ENCODE measurements around the gene C4A. TPM values are rescaled to one million over a fixed set of nuclear protein-coding genes. Genes with fewer than 3 reads are reported as not detected.
"Not testable (repeated sequence)": the region's sequence is repeated elsewhere in the genome, so short reads cannot be mapped to it uniquely, and the experiment has no call there.

Gene C4A
- total and polyA plus RNA-seq, 4 donors = 47.5 to 107 (median 62.1) TPM

DNA sequence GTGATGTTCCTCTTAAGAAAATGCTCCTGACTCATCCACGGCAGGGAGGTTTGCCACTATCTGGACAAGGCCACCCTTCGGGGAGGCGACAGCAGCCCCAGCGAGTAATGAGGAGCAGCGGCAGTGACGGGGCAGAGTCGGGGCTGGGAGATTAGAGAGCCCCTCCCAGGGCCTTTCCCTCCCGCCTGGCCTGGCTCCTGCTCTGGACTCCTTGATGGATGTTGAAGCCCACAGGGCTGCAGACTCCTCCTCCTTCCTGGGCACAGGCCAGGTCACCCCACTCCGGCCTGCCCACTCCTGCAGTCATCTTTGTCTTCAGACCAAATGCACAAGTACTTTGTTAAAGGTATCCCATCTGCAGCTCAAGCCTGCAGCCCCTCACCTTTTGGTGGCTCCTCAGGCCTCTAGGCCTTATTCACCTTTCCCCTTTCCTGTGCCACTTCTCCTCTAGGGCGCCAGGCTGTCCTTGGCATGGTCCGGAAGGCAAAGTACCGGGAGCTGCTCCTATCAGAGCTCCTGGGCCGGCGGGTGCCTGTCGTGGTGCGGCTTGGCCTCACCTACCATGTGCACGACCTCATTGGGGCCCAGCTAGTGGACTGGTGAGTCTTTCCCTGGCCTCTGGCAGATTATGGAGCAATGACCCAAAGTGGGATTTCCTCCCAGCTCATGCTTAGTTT is 31.2 kb downstream of the C4A start:
- not testable (repeated sequence) for H3K27me3 ChIP-seq (ENCODE audit: control insufficient read depth, insufficient read depth, low read length); H3K4me3 ChIP-seq (ENCODE audit: low read depth, low read length); H3K36me3 ChIP-seq (ENCODE audit: control insufficient read depth, insufficient read depth, low read length); H3K27ac ChIP-seq (ENCODE audit: low read depth, low read length); H3K9me3 ChIP-seq (ENCODE audit: control insufficient read depth, insufficient read depth, low read length); DNase-seq (ENCODE audit: low read depth in 4 of 6, low spot score in 6 of 6); H3K4me1 ChIP-seq (ENCODE audit: control insufficient read depth, insufficient read depth, low read length)
- WGBS (ENCODE audit: insufficient coverage) = 53% methylated on average over 6 of the region's 17 CpGs

DNA sequence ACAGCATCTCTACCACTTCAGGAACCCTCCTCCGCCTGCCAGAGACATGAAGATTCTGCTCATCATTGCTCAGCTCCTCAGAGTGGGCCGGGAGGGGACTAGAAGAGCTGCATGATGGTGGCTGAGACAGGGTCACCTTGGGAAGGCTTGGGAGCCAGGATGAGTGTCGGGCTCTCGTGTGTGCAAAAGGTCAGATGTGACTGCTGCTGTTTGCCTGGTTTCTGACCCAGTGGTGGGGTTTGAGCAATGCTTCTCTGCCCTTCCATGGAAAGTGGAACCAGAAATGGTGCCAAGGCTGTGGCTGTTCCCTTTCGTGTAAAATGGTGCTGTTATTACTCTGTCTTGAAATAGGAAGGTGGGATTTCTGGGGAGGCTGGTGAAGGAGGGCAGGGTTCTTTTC is 31.9 kb downstream of the C4A start:
- not testable (repeated sequence) for H3K4me1 ChIP-seq (ENCODE audit: control insufficient read depth, insufficient read depth, low read length); DNase-seq (ENCODE audit: low read depth in 4 of 6, low spot score in 6 of 6); H3K9me3 ChIP-seq (ENCODE audit: control insufficient read depth, insufficient read depth, low read length); H3K4me3 ChIP-seq (ENCODE audit: low read depth, low read length); H3K27ac ChIP-seq (ENCODE audit: low read depth, low read length); H3K36me3 ChIP-seq (ENCODE audit: control insufficient read depth, insufficient read depth, low read length); H3K27me3 ChIP-seq (ENCODE audit: control insufficient read depth, insufficient read depth, low read length)
- WGBS (ENCODE audit: insufficient coverage) = no CpG with 5 or more reads among the region's 5 CpGs

DNA sequence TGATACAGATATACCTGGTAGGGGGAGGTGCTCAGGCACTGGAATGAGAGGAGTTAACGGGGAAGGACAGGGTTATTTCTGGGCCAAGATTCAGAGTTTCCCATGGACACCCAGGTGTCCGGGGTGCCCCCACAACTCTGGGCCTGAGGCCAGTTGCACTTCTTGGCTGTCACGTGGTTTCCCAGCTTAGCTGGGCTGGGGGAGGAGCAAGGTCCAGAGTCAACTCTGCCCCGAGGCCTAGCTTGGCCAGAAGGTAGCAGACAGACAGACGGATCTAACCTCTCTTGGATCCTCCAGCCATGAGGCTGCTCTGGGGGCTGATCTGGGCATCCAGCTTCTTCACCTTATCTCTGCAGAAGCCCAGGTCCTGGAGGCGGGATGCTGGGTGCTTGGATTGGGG is 32.7 kb downstream of the C4A start, which contains the start of gene C4B:
TSS of gene C4B (plus strand) at position 249 of the 400 bp plus-strand sequence. CDS start at position 300, 51 bp downstream.
- not testable (repeated sequence) for H3K36me3 ChIP-seq (ENCODE audit: control insufficient read depth, insufficient read depth, low read length)
- WGBS (ENCODE audit: insufficient coverage) = no CpG with 5 or more reads among the region's 6 CpGs

DNA sequence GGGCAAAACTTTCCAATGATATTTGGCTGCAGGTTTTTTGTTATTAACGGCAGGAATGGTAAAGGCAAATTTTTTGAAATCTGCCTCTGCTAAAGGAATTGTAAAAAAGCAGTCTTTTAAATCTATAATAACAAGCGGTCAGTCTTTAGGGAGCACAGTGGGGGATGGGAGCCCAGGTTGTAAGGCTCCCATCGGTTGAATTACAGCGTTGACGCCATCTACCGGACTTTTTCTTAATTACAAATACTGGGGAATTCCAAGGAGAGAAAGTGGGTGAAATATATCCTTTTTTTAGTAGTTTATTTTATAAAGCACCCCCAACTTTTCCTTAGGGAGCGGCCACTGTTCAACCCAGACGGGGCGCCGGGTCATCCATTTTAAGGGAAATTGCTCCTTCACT is 40.2 kb downstream of the C4A start:
- not testable (repeated sequence) for H3K4me3 ChIP-seq (ENCODE audit: low read depth, low read length); H3K9me3 ChIP-seq (ENCODE audit: control insufficient read depth, insufficient read depth, low read length); H3K27me3 ChIP-seq (ENCODE audit: control insufficient read depth, insufficient read depth, low read length); H3K36me3 ChIP-seq (ENCODE audit: control insufficient read depth, insufficient read depth, low read length); H3K27ac ChIP-seq (ENCODE audit: low read depth, low read length); DNase-seq (ENCODE audit: low read depth in 4 of 6, low spot score in 6 of 6); H3K4me1 ChIP-seq (ENCODE audit: control insufficient read depth, insufficient read depth, low read length)
- WGBS (ENCODE audit: insufficient coverage) = no CpG with 5 or more reads among the region's 10 CpGs

More for the DNA sequence above, 32.7 kb downstream of the C4A start, which contains the start of gene C4B:
- H3K9me3 ChIP-seq (ENCODE audit: control insufficient read depth, insufficient read depth, low read length); DNase-seq (ENCODE audit: low read depth in 4 of 6, low spot score in 6 of 6); H3K4me1 ChIP-seq (ENCODE audit: control insufficient read depth, insufficient read depth, low read length); H3K27me3 ChIP-seq (ENCODE audit: control insufficient read depth, insufficient read depth, low read length); H3K4me3 ChIP-seq (ENCODE audit: low read depth, low read length); H3K27ac ChIP-seq (ENCODE audit: low read depth, low read length): not testable (repeated sequence)

DNA sequence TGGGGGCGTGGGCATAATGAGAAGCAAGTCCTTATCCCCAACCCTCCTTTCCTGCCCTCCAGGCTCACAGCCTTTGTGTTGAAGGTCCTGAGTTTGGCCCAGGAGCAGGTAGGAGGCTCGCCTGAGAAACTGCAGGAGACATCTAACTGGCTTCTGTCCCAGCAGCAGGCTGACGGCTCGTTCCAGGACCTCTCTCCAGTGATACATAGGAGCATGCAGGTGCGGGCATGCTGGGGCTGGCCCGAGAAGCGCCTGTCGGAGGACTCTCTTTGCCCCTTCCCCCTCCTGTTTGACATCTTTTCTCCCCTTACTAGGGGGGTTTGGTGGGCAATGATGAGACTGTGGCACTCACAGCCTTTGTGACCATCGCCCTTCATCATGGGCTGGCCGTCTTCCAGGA is 46.8 kb downstream of the C4A start:
- not testable (repeated sequence) for H3K27ac ChIP-seq (ENCODE audit: low read depth, low read length); DNase-seq (ENCODE audit: low read depth in 4 of 6, low spot score in 6 of 6); H3K4me3 ChIP-seq (ENCODE audit: low read depth, low read length); H3K27me3 ChIP-seq (ENCODE audit: control insufficient read depth, insufficient read depth, low read length); H3K36me3 ChIP-seq (ENCODE audit: control insufficient read depth, insufficient read depth, low read length); H3K9me3 ChIP-seq (ENCODE audit: control insufficient read depth, insufficient read depth, low read length); H3K4me1 ChIP-seq (ENCODE audit: control insufficient read depth, insufficient read depth, low read length)
- WGBS (ENCODE audit: insufficient coverage) = 80% methylated on average over 1 of the region's 10 CpGs

DNA sequence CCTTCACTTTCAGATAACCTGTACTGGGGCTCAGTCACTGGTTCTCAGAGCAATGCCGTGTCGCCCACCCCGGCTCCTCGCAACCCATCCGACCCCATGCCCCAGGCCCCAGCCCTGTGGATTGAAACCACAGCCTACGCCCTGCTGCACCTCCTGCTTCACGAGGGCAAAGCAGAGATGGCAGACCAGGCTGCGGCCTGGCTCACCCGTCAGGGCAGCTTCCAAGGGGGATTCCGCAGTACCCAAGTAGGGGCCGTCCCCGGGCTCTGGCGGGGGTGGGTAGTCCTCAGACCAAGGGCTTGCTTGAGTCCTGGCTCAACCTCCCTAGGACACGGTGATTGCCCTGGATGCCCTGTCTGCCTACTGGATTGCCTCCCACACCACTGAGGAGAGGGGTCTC is 47.7 kb downstream of the C4A start:
- not testable (repeated sequence) for DNase-seq (ENCODE audit: low read depth in 4 of 6, low spot score in 6 of 6); H3K9me3 ChIP-seq (ENCODE audit: control insufficient read depth, insufficient read depth, low read length); H3K27ac ChIP-seq (ENCODE audit: low read depth, low read length); H3K36me3 ChIP-seq (ENCODE audit: control insufficient read depth, insufficient read depth, low read length); H3K4me1 ChIP-seq (ENCODE audit: control insufficient read depth, insufficient read depth, low read length); H3K27me3 ChIP-seq (ENCODE audit: control insufficient read depth, insufficient read depth, low read length); H3K4me3 ChIP-seq (ENCODE audit: low read depth, low read length)
- 80% methylated on average over 1 of the region's 14 CpGs for WGBS (ENCODE audit: insufficient coverage)

DNA sequence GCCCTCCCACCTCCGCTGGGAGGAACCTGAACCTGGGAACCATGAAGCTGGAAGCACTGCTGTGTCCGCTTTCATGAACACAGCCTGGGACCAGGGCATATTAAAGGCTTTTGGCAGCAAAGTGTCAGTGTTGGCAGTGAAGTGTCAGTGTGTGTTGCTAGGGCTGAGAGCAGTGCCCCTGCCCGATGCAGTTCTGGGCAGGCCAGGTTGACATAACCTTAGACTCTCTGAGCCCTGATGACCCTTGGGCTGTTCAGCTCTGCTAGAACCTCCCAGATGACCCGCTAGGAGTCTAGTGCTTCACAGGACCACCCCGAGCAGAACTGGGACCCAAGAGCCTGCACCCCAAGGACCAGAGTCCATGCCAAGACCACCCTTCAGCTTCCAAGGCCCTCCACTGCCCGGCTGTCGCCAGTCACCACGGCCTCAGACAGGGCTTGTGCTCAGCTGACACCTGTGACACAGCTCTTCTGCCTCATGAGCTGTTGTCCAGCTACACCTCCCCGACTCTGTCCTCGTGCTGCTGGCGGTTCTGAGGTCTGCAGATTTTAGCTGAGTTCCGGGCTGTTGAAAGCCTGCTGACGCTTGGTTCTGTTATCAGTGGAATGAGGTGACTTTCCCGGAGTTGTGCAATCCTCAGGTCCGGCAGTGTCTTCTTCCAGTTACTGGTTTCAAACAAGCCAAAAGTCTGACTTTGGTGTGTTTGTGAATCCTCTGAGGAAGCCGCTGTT is 53.6 kb downstream of the C4A start:
- H3K4me3 ChIP-seq (ENCODE audit: low read depth, low read length); H3K9me3 ChIP-seq (ENCODE audit: control insufficient read depth, insufficient read depth, low read length); DNase-seq (ENCODE audit: low read depth in 4 of 6, low spot score in 6 of 6); H3K36me3 ChIP-seq (ENCODE audit: control insufficient read depth, insufficient read depth, low read length); H3K27ac ChIP-seq (ENCODE audit: low read depth, low read length); H3K4me1 ChIP-seq (ENCODE audit: control insufficient read depth, insufficient read depth, low read length); H3K27me3 ChIP-seq (ENCODE audit: control insufficient read depth, insufficient read depth, low read length): not testable (repeated sequence)
- WGBS (ENCODE audit: insufficient coverage) = no CpG with 5 or more reads among the region's 16 CpGs

DNA sequence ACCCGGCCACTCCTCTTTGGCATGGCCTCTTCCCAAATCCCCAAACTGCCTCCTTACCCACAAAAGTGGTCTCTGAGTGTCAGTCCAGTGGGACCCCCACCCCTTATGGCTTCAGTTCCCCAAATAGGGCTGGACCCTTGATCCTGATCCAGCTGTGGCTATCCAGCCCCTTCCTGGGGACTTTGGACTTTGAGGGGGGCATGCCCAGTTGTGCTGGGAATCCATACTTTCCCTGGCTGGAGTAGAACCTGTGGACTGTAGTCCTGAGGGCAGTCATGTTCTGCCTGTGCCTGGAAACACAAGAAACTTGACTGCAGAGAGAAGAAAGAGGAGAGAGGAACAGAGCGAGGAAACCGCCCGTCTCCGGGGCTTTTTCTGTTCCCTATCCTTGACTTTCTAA is 55.3 kb downstream of the C4A start:
- H3K9me3 ChIP-seq (ENCODE audit: control insufficient read depth, insufficient read depth, low read length); DNase-seq (ENCODE audit: low read depth in 4 of 6, low spot score in 6 of 6); H3K27me3 ChIP-seq (ENCODE audit: control insufficient read depth, insufficient read depth, low read length); H3K27ac ChIP-seq (ENCODE audit: low read depth, low read length); H3K4me1 ChIP-seq (ENCODE audit: control insufficient read depth, insufficient read depth, low read length); H3K4me3 ChIP-seq (ENCODE audit: low read depth, low read length); H3K36me3 ChIP-seq (ENCODE audit: control insufficient read depth, insufficient read depth, low read length): not testable (repeated sequence)
- WGBS (ENCODE audit: insufficient coverage) = 87% methylated on average over 3 of the region's 5 CpGs

DNA sequence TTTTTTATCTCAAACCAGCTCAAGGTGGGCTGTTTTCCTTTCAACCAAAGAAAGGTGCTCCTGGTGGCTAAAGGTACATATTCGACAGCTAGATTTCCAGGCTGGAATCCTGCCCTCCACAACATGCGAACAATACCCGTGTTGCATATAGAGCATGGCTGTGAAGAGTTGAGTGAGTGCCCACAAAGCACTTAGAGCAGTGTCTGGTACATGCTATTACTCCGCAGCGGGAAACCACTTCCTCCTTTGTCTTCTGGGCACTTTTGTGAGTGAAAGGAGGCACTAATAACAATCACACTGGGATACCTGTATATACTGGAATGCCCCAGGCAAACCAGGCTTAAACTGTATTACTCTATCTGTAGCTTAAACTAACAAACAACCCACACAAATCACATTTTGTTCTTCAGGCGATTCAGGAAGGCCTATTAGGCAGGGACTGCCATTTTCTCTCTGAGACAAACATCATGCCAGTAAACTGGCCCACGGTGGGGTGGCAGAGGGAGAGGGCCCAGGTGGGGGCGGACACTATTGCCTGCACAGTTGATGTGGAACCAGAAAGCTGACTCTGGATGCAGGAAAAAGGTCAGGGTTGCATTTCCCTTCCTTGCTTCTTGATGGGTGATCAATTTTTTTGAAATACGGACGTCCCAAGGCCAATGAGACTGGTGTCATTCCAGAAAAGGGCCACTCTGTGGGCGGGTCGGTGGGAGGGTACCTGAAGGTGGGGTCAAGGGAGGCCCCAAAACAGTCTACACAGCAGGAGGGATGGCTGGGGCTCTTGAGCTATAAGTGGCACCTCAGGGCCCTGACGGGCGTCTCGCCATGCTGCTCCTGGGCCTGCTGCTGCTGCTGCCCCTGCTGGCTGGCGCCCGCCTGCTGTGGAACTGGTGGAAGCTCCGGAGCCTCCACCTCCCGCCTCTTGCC is 56.0 kb downstream of the C4A start, which contains the start of gene CYP21A2:
TSS of gene CYP21A2 (plus strand) at position 818 of the 927 bp plus-strand sequence. CDS start at position 826, 8 bp downstream.
- H3K36me3 ChIP-seq (ENCODE audit: control insufficient read depth, insufficient read depth, low read length); H3K27ac ChIP-seq (ENCODE audit: low read depth, low read length); H3K9me3 ChIP-seq (ENCODE audit: control insufficient read depth, insufficient read depth, low read length); DNase-seq (ENCODE audit: low read depth in 4 of 6, low spot score in 6 of 6); H3K27me3 ChIP-seq (ENCODE audit: control insufficient read depth, insufficient read depth, low read length); H3K4me3 ChIP-seq (ENCODE audit: low read depth, low read length); H3K4me1 ChIP-seq (ENCODE audit: control insufficient read depth, insufficient read depth, low read length): not testable (repeated sequence)
- WGBS (ENCODE audit: insufficient coverage) = 93% methylated on average over 11 of the region's 19 CpGs

Data from spinal cord (tissue), 10 donors.